Stimulated activated CD8-positive, alpha-beta memory T cell treated with anti-CD3 and anti-CD28 coated beads, Interleukin-7, amount 100 ng/mL, for 24 hours (primary cell): Measurements from ENCODE around the gene VAMP8.
"Not testable (repeated sequence)": the region's sequence is repeated elsewhere in the genome, so short reads cannot be mapped to it uniquely, and the experiment has no call there.

Experiments used
- DNase-seq: peaks from one replicate; pipeline ENCODE4 v3.0.0-alpha.2; 2020; ENCODE audit warnings: low read depth

The VAMP8 gene

DNA sequence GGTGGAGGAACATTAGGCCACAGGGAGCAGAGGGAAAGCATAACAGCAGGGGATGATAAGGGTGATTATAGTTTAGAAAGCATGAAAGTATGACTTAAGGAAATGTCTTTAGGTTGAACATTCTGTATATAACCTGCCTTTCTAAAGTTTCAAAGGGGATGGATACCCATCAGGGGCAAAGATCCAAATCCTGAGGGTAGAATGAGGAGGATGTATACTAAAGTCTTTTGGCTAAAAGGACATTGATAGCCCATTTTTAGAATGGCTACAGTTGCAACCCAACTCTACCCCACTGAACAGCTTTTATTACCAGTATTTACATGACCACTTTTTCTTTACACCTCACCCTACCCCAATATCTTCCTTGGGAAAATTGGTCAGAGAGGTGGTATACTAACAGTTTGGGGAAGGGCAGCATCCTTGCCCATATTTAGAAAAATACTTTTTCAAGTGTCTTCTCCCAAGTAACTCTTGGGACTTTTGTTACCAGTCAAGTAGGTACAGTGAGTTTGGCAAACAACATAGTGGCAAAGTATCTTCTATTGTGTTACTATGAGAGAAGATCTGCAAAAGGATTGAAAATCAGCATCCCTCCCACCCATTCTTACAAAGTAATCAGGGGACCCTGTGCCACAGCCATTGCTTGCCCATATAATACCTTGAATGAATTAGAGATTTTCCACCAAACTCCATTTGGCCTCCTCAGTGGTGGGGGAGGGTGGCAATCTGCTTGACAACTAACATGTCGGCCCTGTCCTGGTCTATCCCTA lies 30.1 kb upstream of the VAMP8 start:
- no peak for DNase-seq

DNA sequence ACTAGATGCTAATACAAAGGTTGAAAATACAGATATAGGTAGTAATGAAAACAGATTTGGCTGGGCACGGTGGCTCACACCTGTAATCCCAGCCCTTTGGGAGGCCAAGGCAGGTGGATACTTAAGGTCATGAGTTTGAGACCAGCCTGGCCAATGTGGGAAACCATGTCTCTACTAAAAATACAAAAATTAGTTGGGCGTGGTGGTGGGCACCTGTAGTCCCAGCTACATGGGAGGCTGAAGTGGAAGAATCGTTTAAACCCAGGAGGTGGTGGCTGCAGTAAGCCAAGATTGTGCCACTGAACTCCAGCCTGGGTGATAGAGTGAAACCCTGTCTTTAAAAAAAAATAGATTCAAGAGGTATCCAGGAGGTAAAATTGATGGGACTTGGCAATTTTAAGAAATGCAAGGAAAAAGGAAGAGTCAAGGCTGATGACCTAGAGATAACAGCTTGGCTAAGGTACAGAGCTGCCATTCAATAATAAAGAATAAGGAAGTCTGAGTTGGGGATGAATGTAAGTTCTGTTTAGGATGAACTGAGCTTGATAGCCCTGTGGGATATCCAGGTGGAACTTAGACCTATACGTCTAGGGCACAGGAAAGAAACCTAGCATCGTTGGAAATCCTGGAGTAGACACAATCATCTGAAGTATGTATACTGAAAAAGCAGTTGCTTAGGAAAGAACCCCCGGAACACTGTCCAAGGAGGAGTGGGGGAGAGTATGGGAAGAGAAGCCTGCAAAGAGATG lies 29.4 kb upstream of the VAMP8 start:
- no peak for DNase-seq

DNA sequence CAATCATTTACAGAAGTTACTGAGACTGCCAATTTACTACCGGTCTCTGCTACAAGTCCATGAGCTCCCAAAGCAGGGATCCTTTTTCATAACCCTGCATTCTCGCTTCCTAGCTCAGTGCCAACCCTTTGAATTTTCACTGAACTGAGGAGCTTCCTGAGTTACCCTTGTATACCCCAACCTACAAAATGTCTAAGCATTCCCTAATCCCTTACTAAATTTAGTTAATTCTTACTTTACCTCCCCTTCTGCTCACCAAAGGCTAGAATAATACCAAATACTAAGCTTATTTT lies 28.8 kb upstream of the VAMP8 start:
- no peak for DNase-seq

DNA sequence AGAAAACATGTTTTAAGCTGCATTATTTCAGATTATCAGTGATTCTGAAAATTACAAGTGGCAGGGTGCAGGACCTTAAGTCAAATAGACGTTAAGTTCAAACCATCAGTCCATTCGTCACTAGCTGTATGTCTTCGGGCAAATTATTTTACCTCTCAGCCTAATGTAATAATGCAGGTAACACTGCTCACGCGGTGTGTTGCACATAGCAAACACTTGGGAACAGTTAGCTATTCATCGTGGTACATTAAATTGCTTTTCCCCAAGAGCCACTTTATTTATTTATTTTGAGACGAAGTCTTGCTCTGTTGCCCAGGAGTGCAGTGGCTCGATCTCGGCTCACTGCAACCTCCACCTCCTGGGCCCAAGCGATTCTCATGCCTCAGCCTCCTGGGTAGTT lies 28.3 kb upstream of the VAMP8 start:
- DNase-seq, result no peak

DNA sequence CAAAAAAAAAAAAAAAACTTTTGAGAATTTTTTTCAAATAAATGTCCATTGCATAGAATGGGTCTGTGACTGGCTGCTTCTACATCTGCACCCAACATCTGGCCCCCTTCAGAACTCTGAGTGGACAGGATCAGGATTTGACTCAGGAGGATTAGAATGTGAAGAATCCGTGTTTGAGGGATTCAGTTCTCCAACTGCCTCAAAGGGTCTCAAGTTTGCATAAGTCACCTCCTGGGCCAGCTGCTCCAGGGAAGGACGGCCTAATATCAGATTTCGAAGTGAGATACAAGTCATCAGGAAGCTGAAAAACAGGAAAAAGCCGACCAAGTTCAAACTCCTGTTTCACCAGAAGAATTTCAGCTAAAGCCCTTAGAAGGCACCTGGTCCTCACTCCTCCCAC lies 27.6 kb upstream of the VAMP8 start:
- no peak for DNase-seq

DNA sequence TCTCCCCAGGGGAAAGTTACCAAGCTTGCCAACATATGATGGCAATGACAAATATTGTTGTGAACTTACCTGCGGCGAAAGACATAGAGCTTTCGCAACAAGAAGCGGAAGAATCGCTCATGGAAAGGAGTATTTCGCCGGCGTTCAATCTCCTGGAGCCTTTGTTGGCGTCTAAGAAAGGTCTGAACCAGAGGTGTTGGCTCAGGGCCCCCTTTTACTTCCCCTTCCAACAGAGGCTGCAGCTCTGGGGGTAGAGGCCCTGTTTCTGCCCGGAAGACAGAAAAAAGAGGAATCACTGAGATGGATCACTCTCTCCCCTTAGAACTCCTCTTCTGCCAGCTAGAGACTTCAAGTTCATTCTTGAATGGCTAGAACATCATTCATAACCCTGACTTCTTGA lies 26.9 kb upstream of the VAMP8 start:
- no peak for DNase-seq

DNA sequence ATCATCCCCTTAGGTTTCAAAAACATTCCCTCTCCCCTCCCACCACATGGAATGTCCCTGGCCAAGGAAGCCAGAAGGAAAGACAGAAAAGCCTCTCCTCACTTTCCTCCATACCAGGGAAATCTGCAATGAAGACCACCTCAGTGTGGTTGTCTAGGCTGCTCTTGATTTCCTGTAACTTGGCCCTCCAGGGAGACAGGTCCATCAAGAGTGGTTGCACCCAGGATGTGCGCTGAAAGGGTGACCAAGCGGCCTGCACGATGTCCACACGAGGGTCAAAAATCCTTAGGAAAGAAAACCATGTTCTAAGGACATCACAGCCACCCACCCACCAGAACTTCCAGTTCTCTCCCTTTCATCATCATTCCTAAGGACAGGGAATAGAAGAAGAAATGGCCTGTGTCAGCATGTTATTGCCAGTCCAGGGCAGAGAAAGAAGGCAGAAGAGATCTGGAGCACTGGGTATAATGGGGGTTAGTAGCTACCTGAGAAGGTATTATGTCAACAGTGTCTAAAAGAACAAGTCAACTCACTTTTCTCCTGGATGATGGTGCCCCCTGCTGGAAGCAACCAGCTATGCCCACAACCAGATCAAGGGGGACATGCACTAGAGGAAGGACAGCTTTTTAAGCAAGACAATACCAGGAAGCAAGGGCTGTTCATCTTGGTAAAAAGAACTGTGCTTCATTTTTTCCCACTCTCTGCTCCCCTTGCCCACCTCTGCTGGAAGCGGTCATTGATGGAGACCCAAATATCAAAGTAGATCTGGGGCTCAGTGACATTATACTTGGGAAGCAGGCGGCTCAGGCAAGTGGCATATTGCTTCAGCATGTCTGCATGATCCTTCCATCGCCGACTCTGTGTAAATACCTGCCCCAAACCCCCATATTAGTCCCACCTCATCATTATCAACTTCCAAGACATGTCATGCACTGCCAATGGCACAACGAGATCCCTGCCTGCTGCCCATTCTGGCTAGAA lies 25.4 kb upstream of the VAMP8 start:
- peak; percentile 74 for DNase-seq

DNA sequence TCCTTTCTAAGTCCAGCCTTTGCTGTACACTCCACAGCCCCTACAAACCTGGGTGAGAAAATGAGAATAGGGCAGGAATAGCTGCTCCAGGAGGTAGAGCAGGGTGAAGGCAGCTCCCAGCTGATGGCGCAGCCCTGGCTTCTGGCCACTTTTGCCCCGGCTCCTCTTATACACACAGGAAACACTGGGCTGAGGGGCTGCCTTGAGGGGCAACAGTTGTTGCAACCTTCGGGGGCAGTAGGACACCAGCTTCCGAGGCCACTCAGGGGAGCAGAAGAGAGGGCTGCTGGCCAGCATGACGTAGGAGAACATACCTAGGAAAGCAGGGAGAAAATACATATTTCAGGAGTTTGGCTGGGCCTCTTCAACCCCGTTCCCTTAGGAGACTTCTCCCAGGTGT lies 24.2 kb upstream of the VAMP8 start:
- DNase-seq, result no peak

DNA sequence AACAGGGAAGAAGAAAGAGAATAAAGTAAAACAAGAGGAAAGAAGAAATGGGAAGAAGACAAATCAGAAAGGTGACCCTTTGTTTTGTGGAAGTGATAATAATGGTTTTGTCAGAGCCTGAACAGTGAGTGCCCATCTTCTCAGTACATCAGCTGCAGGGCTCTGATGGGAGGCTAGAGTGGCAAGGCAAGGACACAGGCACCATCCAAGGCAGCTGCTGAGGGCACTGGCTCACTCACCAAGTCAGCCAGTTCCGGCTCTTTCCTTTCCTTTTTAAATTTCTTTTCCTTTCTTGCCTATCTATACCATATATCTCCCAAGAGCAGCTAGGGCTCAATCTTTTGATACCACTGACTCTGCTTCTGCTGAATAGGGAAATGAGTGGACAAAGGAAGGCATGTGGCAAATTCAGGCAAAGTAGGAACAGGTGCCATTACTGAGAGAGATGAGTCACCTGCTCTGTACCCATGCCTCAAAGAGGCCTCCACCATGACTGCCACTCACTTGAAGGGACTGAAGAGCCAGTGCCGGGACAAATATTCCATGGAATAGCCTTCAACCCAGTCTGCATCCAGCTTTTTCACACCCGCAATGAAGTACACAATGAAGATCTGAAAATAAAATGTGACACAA lies 22.3 kb upstream of the VAMP8 start:
- no peak for DNase-seq

DNA sequence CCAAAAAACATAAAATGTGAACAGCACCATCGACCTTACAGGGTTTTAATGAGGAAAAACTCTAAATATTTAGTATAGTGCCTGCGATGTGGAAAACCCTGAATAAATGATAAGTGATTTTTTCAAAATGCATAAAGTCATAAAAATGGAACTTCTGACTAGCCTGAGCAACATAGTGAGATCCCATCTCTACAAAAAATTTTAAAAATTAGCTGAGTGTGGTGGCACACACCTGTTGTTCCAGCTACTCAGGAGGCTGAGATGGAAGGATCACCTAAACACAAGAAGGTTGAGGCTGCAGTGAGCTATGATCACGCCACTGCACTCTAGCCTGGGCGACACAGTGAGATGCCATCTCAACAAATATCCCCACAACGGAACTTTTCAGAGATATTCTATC lies 20.3 kb upstream of the VAMP8 start:
- no peak for DNase-seq

DNA sequence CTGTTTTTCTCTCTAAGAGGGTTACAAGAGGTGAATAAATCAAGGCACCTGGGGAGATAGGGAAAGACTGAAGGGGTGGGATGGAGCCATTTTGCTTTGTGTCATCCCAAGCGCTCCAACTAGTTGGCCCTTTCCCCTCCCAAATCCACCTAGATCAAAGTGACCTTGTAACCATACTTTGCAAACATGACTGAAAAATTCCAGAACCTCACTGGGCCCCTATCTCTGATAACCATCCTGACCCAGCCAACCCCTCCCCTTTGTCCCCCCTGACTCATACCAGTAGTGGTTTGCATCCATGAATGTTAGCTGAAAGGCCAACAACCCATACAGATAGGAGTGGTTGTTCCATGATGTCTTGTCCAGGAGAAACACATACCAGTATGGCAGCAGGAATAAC lies 19.2 kb upstream of the VAMP8 start:
- no peak for DNase-seq

DNA sequence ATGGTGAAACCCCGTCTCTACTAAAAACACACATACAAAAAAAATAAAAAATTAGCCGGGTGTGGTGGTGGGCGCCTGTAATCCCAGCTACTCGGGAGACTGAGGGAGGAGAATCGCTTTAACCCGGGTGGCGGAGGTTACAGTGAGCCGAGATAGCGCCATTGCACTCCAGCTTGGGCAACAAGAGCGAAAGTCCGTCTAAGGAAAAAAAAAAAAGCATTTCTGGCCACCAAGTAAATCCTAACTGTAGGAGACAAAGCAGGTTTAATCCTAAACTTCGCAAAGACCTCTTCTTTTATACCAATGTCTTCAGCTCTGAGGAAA lies 17.0 kb upstream of the VAMP8 start:
- DNase-seq, result not testable (repeated sequence)

DNA sequence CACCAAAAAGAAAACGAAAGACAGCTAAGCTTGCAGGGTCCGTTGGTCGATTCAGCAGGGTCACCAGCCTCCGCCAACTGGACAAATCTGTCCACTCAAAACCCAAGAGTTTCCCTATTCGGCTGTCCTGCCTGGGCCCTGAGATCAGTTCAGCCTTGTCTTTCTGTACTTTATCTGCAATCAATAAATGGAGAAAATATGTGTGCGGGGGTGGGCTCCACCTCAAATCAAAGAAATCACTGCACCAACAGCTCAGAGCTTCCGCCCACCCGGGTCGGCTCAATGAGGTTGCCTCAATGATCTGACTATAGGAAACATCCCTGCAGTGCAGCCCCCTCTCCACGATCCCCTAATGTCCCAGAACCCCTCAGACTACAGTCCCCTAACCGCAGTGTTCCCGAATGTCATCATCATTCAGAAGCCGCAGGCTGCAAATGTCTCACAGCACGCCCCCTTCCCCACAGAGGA lies 16.5 kb upstream of the VAMP8 start:
- DNase-seq, result no peak

DNA sequence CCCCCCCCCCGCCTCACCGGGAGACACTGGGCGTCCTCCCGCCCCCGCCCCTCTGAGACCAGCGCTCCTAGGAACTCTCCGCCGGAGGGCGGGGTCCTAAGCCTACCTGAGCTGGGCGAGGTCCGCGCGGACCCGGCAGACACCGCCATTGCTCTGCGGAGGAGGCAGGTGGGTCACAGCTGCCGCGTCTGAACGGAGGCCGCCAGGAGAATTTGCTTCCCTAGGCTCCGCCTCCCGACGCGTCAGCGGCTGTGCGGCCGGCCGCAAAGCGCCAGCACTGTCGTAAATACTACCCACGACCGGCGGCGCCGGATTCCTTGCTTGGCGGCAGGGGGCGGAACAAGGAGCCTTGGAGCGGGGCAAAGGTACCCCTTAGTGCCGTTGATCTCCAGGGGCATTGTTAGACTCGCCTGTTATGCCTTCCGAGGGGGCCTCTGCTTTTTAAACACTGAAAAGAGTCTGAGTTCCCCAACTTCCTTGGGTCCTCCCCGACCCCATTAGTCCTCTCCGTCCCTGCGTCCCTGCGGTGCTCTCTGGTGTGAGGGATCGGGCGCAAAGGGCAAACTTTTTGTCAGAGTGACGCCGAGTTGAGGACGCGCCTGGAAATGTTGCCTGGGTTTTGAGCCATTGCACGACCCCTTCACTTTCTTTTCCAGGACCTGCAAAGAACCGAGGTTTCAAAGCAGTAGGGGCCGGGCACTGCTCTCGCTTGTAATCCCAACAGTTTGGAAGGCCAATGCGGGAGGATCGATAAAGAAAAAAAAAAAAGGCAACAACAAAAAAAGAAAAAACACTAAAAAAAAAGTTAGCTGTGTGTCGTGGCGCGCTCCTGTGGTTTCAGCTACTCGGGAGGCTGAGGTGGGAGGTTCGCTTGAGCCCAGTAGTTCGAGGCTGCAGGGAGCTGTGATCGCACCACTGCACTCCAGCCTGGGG lies 15.8 kb upstream of the VAMP8 start, which contains the start of gene GGCX:
Gene GGCX (minus strand): TSS at position 214 of the 933 bp plus-strand sequence. CDS start 65 bp downstream, at position 149.
- DNase-seq, result peak; percentile 86

DNA sequence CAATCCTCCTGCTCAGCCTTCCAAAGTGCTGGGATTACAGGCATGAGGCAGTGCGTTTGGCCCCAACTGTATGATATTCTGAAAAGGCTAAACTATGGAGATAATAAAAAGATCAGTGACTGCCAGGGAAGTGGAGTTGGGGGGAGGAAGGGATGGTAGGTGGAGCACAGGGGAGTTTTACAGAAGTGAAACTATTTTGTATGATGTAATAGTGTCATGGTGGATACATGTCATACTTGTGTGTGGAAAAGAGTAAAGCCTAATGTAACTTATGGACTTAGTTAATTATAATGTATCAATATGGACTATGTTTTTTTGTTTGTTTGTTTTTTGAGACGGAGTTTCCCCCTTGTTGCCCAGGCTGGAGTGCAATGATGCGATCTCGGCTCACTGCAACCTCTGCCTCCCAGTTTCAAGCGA lies 13.2 kb upstream of the VAMP8 start:
- no peak for DNase-seq

DNA sequence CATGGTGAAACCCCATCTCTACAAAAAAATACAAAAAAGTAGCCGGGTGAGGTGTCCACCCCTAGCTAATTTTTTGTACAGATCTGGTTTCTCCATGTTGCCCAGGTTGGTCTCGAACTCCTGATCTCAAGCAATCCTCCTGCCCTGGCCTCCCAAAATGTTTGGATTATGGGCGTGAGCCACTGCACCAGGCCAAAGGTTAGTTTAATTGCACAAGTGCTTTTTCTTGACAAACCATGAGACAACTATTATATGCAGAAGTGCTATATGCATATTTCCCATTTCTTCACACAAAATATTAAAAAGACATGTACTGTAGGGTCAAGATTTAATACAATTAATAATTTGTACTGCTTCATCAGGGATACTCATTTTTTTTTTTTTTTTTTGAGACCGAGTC lies 11.1 kb upstream of the VAMP8 start:
- no peak for DNase-seq

DNA sequence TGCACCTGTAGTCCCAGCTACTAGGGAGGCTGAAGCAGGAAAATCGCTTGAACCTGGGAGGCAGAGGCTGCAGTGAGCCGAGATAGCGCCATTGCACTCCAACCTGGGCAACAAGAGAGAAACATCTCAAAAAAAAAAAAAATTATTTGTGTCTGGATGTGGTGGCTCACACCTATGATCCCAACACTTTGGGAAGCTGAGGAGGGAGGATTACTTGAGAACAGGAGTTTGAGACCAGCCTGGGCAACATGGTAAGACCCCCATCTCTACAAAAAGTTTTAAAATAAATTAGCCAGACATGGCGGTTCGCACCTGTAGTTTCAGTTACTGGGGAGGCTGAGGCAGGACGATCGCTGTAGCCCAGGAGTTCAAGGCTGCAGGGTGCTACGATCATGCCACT lies 1.6 kb upstream of the VAMP8 start:
- DNase-seq, result no peak

DNA sequence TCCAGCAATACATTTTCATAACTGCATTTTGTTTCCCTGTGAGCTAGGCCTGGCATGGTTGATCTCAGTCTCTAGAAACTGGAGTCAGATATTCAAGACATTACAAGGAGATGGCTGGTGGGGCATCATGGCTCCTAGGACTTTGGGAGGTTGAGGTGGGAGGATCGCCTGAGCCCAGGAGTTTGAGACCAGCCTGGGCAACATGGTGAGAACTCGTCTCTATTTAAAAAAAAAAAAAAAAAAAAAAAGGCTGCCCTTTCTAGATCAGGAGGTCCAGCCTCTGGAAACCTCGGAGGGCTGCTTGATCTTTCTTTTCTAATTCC lies 362 bp upstream of the VAMP8 start:
- no peak for DNase-seq

DNA sequence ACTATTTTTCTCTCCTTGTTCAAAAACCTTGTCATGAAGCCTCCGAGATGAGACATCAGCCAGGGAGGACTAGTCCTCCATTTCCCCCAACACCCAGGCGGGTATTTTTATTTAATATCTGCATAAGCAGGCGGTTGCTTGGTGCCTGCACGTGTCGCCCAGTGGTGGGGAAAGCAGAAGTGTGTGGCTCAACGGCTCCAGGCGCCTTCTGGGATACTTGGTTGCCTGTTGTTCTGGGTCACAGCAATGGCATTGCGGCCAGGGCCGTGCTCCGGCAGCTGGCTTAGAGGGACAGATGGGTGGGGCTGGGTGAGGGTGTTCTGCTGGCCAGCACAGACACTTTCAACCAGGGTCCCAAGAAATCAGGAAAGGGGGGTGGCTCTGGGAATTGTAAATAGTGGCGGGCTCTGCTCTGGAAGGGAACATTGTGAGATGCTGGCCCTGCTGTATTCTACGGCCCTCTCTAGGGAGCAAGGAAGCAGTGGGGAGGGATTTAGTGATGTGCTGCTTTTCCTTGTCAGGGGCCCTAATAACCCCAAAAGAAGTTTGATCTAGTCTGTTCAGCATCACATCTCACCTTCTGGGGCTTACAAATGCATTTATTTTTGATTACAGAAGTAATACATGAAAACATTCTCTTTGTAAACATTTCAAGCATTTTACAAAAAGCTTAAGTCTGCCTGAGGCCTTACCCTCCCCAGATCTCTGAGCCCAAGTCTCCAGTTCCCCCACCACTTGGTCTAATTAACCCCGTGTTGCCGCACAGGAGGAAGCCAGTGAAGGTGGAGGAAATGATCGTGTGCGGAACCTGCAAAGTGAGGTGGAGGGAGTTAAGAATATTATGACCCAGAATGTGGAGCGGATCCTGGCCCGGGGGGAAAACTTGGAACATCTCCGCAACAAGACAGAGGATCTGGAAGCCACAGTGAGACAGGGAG lies 1.1 kb downstream of the VAMP8 start:
- DNase-seq, result no peak
